Astrocyte of the hippocampus (primary cell): Measurements from ENCODE around the gene ABCC5.
A peak's percentile ranks its signal among the peaks of the same experiment; 100 is the strongest.
"Not testable (repeated sequence)": the region's sequence is repeated elsewhere in the genome, so short reads cannot be mapped to it uniquely, and the experiment has no call there.

Source experiments
- DNase-seq: peaks from one replicate; pipeline ENCODE4 v3.0.0; 2011; ENCODE audit warnings: low read depth, low spot score

Gene ABCC5

GRCh38 chr3:184017672-184018423 is at the start of gene ABCC5:
TSS of gene ABCC5 (minus strand) at chr3:184017884. CDS start at chr3:184014392, 3,492 bp downstream.
- DNase-seq: peak; percentile 97

DNA sequence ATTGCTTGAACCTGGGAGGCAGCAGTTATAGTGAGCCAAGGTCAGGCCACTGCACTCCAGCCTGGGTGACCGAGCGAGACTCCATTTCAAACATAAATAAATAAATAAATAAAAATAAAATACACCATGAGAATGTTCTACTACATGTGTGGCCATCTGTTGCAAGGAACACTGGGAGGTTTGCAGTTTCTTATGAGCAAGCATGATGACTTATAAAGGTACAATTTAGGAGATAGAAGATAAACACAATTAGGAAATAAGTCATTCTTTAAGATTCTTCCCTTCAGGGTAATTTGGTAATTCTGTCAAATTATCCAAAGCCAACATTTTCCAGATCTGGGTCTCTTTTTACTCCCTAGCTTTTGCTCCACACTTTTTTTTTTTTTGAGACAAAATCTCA is 48.5 kb upstream of the ABCC5 start:
- DNase-seq: no peak

DNA sequence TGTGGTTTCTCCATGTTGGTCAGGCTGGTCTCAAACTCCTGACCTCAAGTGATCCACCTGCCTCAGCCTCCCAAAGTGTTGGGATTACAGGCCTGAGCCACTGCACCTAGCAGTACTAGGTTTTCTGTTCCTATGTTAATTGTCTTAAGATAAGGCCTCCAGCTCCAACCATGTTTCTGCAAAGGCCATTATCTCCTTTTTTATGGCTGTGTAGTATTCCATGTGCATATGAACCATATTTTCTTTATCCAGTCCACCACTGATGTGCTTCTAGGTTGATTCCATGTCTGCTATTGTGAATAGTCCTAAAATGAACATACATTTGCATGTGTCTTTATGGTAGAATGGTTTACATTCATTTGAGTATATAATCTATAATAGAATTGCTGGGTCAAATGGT is 45.0 kb upstream of the ABCC5 start:
- no peak for DNase-seq

- DNase-seq: no peak
These were observed 41.7 kb upstream of the ABCC5 start for GRCh38 chr3:184059424-184059823.

DNA sequence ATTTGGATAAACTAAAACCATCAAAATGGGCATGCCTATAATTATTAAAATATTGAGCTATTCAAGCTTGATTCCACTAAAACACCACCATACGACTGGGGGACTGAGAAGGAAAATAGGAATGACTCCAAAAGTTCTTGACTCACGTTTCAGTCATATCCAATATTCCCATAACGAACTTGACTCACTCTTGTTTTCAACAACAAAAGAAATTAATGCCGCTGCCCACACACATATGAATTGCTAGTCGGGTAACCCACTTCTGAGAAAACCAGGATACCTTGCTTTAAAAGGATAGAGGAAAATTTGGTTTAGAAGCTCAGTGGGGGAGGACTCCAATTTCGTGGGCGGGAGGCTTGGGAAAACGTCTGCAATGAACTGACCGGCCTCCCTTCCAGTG is 40.3 kb upstream of the ABCC5 start:
- no peak for DNase-seq

- DNase-seq: no peak
These were observed 35.1 kb upstream of the ABCC5 start, which contains the start of gene HTR3C for GRCh38 chr3:184052767-184053166. TSS of gene HTR3C (plus strand) at chr3:184053047. CDS start at chr3:184053081, 34 bp downstream.

- no peak for DNase-seq
These were observed 32.6 kb upstream of the ABCC5 start for GRCh38 chr3:184050217-184050847.

GRCh38 chr3:184045995-184046394 is 28.3 kb upstream of the ABCC5 start:
- no peak for DNase-seq

- DNase-seq: no peak
These were observed 24.9 kb upstream of the ABCC5 start for GRCh38 chr3:184042617-184043016.

GRCh38 chr3:184040010-184040409 is 22.3 kb upstream of the ABCC5 start:
- DNase-seq: peak; percentile 11

DNA sequence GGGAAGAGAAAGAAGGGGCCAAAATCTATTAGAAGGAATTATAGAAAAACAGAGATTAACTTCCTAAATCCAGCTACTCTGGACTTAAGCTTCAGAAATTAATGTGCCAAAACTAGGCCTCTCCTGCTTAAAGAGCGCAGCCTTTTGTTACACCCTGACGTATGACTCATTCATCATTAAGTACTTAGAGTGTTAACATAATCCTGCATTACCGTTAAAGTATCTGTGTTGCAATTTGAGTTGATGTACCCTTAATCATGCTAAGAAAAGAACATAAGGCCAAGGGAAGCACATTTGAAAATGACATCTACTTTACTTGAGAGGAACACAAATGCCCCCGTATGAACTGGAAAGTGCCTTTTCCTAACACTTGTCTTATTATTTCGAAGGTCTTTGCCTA is 21.7 kb upstream of the ABCC5 start:
- peak; percentile 46 for DNase-seq

GRCh38 chr3:184038307-184038706 is 20.6 kb upstream of the ABCC5 start:
- not testable (repeated sequence) for DNase-seq

GRCh38 chr3:184037816-184038215 is 20.1 kb upstream of the ABCC5 start:
- no peak for DNase-seq

- DNase-seq: no peak
These were observed 13.6 kb upstream of the ABCC5 start, which contains the start of gene HTR3D for GRCh38 chr3:184031187-184031792. TSS of gene HTR3D (plus strand) at chr3:184031742. CDS start at chr3:184031742, 0 bp downstream.

DNA sequence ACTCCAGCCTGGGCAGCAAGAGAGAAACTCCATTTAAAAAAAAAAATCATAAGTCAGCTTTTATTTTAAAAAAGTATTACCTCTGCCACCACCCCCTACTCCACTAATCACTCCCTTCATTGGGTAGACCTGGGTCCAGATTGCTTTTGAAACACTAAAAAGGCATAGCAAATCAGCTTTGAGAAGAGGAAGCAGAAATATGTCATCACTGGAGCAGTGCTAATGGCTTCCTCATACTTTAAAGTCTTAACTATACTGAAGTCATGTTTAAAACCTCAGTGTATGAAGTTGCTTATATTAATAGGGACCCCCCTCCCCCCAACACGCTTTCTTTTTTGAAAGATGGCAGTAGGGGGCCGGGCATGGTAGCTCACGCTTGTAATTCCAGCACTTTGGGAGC is 12.9 kb upstream of the ABCC5 start:
- no peak for DNase-seq

DNA sequence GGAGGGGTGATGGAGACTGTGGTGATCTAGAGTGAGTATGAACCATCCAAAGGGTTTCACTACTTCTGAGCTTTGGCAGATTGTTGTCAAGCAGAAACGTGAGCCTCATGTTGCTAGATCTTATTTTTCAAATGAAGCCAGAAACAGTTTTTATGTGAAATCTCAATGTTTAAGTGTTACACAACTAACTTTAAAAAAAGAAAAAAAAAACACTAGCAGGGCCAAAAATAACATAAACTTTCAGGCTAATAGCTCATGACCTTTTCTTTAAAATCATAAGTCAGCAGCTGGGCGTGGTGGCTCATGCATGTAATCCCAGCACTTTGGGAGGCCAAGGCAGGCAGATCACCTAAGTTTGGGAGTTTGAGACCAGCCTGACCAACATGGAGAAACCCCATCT is 11.8 kb upstream of the ABCC5 start:
- DNase-seq: no peak

GRCh38 chr3:184028275-184028890 is 10.7 kb upstream of the ABCC5 start:
- DNase-seq: not testable (repeated sequence)

DNA sequence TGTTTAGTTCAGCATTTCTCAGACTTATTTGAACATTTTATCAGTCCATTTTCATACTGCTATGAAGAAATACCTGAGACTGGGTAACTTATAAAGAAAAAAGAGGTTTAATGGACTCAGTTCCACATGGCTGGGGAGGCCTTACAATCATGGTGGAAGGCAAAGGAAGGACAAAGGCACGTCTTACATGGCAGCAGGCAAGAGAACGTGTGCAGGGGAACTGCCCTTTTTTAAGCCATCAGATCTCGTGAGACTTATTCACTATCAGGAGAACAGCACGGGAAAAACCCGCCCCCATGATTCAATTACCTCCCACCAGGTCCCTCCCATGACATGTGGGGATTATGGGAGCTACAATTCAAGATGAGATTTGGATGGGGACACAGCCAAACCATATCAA is 7.6 kb upstream of the ABCC5 start:
- not testable (repeated sequence) for DNase-seq

DNA sequence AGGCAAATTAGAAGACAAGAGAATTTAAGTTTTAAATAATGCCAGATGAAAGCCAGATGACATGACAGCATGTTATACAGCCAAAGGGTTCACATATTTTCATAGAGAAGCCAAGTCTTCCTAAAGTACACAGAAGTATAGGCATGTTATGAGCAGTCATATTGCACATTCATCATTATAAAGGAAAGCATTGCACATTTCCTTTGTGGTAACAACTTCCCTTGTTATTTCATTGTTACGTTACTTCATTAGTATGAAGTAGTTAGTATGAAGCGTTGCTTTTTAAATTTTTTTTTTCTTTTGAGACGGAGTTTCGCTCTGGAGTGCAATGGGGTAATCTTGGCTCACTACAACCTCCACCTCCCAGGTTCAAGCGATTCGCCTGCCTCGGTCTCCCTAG is 4.6 kb upstream of the ABCC5 start:
- no peak for DNase-seq

GRCh38 chr3:184018424-184018973 is 815 bp upstream of the ABCC5 start:
- DNase-seq: no peak

GRCh38 chr3:184016811-184017671 is 643 bp downstream of the ABCC5 start:
- peak; percentile 89 for DNase-seq
